HEK293 (cell line): ENCODE data around the gene CDH18.

Source experiments
- CTCF ChIA-PET: fragments of 350-600 bp; formaldehyde crosslinking; extraction: SDS; loops from one replicate; lab custom pipeline; 2021; ENCODE audit warnings: antibody characterized with exemption; lab: Yijun Ruan, JAX
- POLR2A ChIA-PET: fragments of 300-600 bp; formaldehyde crosslinking; extraction: SDS; loops from one replicate; lab custom pipeline; 2020; ENCODE audit warnings: antibody characterized with exemption, inconsistent platforms; lab: Yijun Ruan, JAX
- H3K27ac ChIP-seq: fragments of 200-500 bp; sonication (Bioruptor generic); 2 replicates; pipeline ENCODE4 v1.5.1; 2014; ENCODE audit warnings: low read depth, low read length, control low read depth, inconsistent platforms; ENCODE audit errors: extremely low read depth
- H3K36me3 ChIP-seq, 2 experiments: fragments of 200-500 bp in 1 of 2; sonication (Bioruptor generic) in 1 of 2; 1 replicate in 1 of 2; 2 replicates in 1 of 2; pipeline ENCODE4 v1.5.1; 2014 to 2017; ENCODE audit warnings: inconsistent platforms in 2 of 2, low read length in 2 of 2; ENCODE audit not compliant: control insufficient read depth in 2 of 2, insufficient read depth in 1 of 2
- H3K4me1 ChIP-seq: fragments of 200-500 bp; sonication (Bioruptor generic); 2 replicates; pipeline ENCODE4 v1.5.1; 2014; ENCODE audit warnings: mild to moderate bottlenecking, low read length, inconsistent platforms; ENCODE audit not compliant: control insufficient read depth, insufficient read depth
- H3K4me3 ChIP-seq: 2 replicates; pipeline ENCODE4 v1.5.1; 2011; ENCODE audit warnings: low read depth, mild to moderate bottlenecking, control low read depth, low read length, moderate library complexity
- H3K9me3 ChIP-seq: fragments of 200-500 bp; sonication (Bioruptor generic); 2 replicates; pipeline ENCODE4 v1.5.1; 2014; ENCODE audit warnings: low read depth, low read length, inconsistent platforms; ENCODE audit not compliant: control insufficient read depth, insufficient read depth
- HOXC10 ChIP-seq: sonication (generic); formaldehyde crosslinking; IDR thresholded peaks from 2 replicates; pipeline ENCODE4 v1.8.1; 2023; ENCODE audit warnings: mild to moderate bottlenecking, missing genetic modification reagents
- KLF7 ChIP-seq: fragments of 450-650 bp; formaldehyde crosslinking; IDR thresholded peaks from 2 replicates; pipeline ENCODE4 v1.5.1; 2016; ENCODE audit warnings: missing biosample characterization, missing genetic modification characterization, borderline replicate concordance
- KLF8 ChIP-seq: fragments of 450-650 bp; formaldehyde crosslinking; IDR thresholded peaks from 2 replicates; pipeline ENCODE4 v1.5.1; 2016; ENCODE audit warnings: missing biosample characterization, missing genetic modification characterization
- MYNN ChIP-seq: fragments of 450-650 bp; formaldehyde crosslinking; IDR thresholded peaks from 2 replicates; pipeline ENCODE4 v1.5.1; 2016; ENCODE audit warnings: missing biosample characterization, missing genetic modification characterization, borderline replicate concordance
- TRIM28 ChIP-seq: IDR thresholded peaks from 2 replicates; pipeline ENCODE4 v1.6.1; 2011; ENCODE audit warnings: low read length, control low read depth, borderline replicate concordance
- ZBTB20 ChIP-seq: fragments of 450-650 bp; formaldehyde crosslinking; IDR thresholded peaks from 2 replicates; pipeline ENCODE4 v1.5.1; 2016; ENCODE audit warnings: missing biosample characterization, missing genetic modification characterization
- ZNF112 ChIP-seq: fragments of 450-650 bp; formaldehyde crosslinking; IDR thresholded peaks from 2 replicates; pipeline ENCODE4 v1.5.0; 2017; ENCODE audit warnings: missing biosample characterization, missing genetic modification characterization
- ZNF121 ChIP-seq: fragments of 450-650 bp; formaldehyde crosslinking; IDR thresholded peaks from 2 replicates; pipeline ENCODE4 v1.5.1; 2016; ENCODE audit warnings: missing biosample characterization, missing genetic modification characterization
- ZNF140 ChIP-seq: fragments of 450-650 bp; formaldehyde crosslinking; IDR thresholded peaks from 2 replicates; pipeline ENCODE4 v1.5.1; 2016; ENCODE audit warnings: missing biosample characterization, missing genetic modification characterization
- ZNF221 ChIP-seq: fragments of 450-650 bp; formaldehyde crosslinking; IDR thresholded peaks from 2 replicates; pipeline ENCODE4 v1.5.1; 2017; ENCODE audit warnings: missing biosample characterization, missing genetic modification characterization, borderline replicate concordance
- ZNF404 ChIP-seq: fragments of 450-650 bp; formaldehyde crosslinking; IDR thresholded peaks from 2 replicates; pipeline ENCODE4 v1.5.1; 2017; ENCODE audit warnings: missing biosample characterization, missing genetic modification characterization
- ZNF426 ChIP-seq: fragments of 450-650 bp; formaldehyde crosslinking; IDR thresholded peaks from 2 replicates; pipeline ENCODE4 v1.5.1; 2017; ENCODE audit warnings: missing biosample characterization, missing genetic modification characterization, mild to moderate bottlenecking, inconsistent platforms, moderate library complexity
- ZNF48 ChIP-seq: fragments of 450-650 bp; formaldehyde crosslinking; IDR thresholded peaks from 2 replicates; pipeline ENCODE4 v1.5.1; 2016; ENCODE audit warnings: missing biosample characterization, missing genetic modification characterization
- ZNF571 ChIP-seq: fragments of 450-650 bp; formaldehyde crosslinking; IDR thresholded peaks from 2 replicates; pipeline ENCODE4 v1.5.0; 2017; ENCODE audit warnings: missing biosample characterization, missing genetic modification characterization
- ZNF596 ChIP-seq: fragments of 450-650 bp; IDR thresholded peaks from 2 replicates; pipeline ENCODE4 v1.5.0; 2018; ENCODE audit warnings: missing biosample characterization, mild to moderate bottlenecking, missing genetic modification characterization, moderate library complexity
- ZNF600 ChIP-seq: fragments of 450-650 bp; formaldehyde crosslinking; IDR thresholded peaks from 2 replicates; pipeline ENCODE4 v1.5.1; 2016; ENCODE audit warnings: missing biosample characterization, missing genetic modification characterization
- ZNF692 ChIP-seq: fragments of 450-650 bp; formaldehyde crosslinking; IDR thresholded peaks from 2 replicates; pipeline ENCODE4 v1.5.1; 2016; ENCODE audit warnings: missing biosample characterization, missing genetic modification characterization
- ZNF76 ChIP-seq: fragments of 450-650 bp; formaldehyde crosslinking; IDR thresholded peaks from 2 replicates; pipeline ENCODE4; 2016; ENCODE audit warnings: low read depth, missing biosample characterization, missing genetic modification characterization, borderline replicate concordance
- ZNF843 ChIP-seq: fragments of 450-650 bp; formaldehyde crosslinking; IDR thresholded peaks from 2 replicates; pipeline ENCODE4 v1.5.1; 2016; ENCODE audit warnings: missing biosample characterization, missing genetic modification characterization
- ZSCAN16 ChIP-seq: fragments of 450-650 bp; formaldehyde crosslinking; IDR thresholded peaks from 2 replicates; pipeline ENCODE4 v1.5.1; 2016; ENCODE audit warnings: missing biosample characterization, missing genetic modification characterization
- ZSCAN18 ChIP-seq: fragments of 450-650 bp; formaldehyde crosslinking; IDR thresholded peaks from 2 replicates; pipeline ENCODE4 v1.5.1; 2016; ENCODE audit warnings: missing biosample characterization, missing genetic modification characterization
- ZSCAN23 ChIP-seq: fragments of 450-650 bp; formaldehyde crosslinking; IDR thresholded peaks from 2 replicates; pipeline ENCODE4 v1.5.1; 2016; ENCODE audit warnings: missing biosample characterization, missing genetic modification characterization
- TF ChIP-seq, protein P1 (sequence below): fragments of 450-650 bp; formaldehyde crosslinking; IDR thresholded peaks from 2 replicates; pipeline ENCODE4 v1.5.1; 2016; ENCODE audit warnings: missing biosample characterization, missing genetic modification characterization
- TF ChIP-seq, protein P2 (sequence below): fragments of 450-650 bp; formaldehyde crosslinking; IDR thresholded peaks from 2 replicates; pipeline ENCODE4 v1.5.0; 2017; ENCODE audit warnings: missing biosample characterization, missing genetic modification characterization, borderline replicate concordance

Gene CDH18

GRCh38 chr5:19531374-19531952 lies 456.5 kb downstream of the CDH18 start:
- ChIA-PET CTCF (no interaction called here), POLR2A (no interaction called here)
- Histone ChIP-seq H3K4me3 (no peak overlapping the region), H3K9me3 (no peaks in the 10 kb centered on the region), H3K4me1 (no peaks in the 10 kb centered on the region), H3K27ac (no peak overlapping the region), H3K36me3 (no peaks in the 10 kb centered on the region)
- TF ChIP-seq ZNF121 (tag by site-specific recombination), result no peak
- TF ChIP-seq MYNN (tag by site-specific recombination), result no peak
- TF ChIP-seq ZNF76, result no peak
- TF ChIP-seq ZNF571, result no peak
- TF ChIP-seq ZSCAN23 (tag by site-specific recombination), result no peak
- no peak for TF ChIP-seq ZSCAN16 (tag by site-specific recombination)
- no peak for TF ChIP-seq ZNF692 (tag by site-specific recombination)
- TF ChIP-seq ZNF112 (tag by site-specific recombination), result no peak
- TF ChIP-seq, protein P1, sequence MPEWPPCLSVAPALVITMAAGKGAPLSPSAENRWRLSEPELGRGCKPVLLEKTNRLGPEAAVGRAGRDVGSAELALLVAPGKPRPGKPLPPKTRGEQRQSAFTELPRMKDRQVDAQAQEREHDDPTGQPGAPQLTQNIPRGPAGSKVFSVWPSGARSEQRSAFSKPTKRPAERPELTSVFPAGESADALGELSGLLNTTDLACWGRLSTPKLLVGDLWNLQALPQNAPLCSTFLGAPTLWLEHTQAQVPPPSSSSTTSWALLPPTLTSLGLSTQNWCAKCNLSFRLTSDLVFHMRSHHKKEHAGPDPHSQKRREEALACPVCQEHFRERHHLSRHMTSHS, result no peak
- TF ChIP-seq KLF7 (tag by site-specific recombination), result no peak
- no peak for TF ChIP-seq ZNF140 (tag by site-specific recombination)
- TF ChIP-seq ZSCAN18 (tag by site-specific recombination), result no peak
- TF ChIP-seq TRIM28, result no peak
- no peak for TF ChIP-seq ZNF596
- TF ChIP-seq KLF8 (tag by site-specific recombination), result no peak

DNA sequence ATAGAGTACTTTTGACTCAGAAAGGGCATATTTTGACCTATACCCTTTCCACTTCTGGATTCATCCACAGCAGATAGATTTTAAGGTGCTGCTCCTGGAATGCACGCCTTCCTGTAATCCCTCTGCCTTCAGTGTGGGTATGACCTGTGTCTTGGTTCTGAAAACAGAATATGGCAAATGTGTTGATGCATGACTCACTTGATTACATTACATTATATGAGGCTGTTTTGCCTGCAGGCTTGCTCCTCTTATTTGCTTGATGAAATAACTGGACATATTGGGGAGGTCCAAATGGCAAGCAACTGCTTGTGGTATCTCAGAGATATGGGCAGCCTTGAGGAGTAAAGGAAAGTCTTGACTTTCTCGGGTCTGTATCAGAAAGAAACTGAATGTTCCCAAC lies 468.6 kb downstream of the CDH18 start:
- ChIA-PET POLR2A (no interaction called here), CTCF (no interaction called here)
- H3K4me3 ChIP-seq, result no peak overlapping the region
- no peaks in the 10 kb centered on the region for H3K36me3 ChIP-seq
- H3K4me1 ChIP-seq, result no peaks in the 10 kb centered on the region
- no peak for TF ChIP-seq ZNF600 (tag by site-specific recombination)
- H3K9me3 ChIP-seq, result no peaks in the 10 kb centered on the region
- no peak overlapping the region for H3K27ac ChIP-seq

GRCh38 chr5:19498852-19499251 lies 489.1 kb downstream of the CDH18 start:
- Histone ChIP-seq H3K4me3 (no peak overlapping the region), H3K36me3 (no peaks in the 10 kb centered on the region), H3K4me1 (no peaks in the 10 kb centered on the region), H3K9me3 (no peaks in the 10 kb centered on the region), H3K27ac (no peak overlapping the region)
- CTCF ChIA-PET, result no interaction called here
- TF ChIP-seq ZBTB20 (tag by site-specific recombination) (no peak), ZNF426 (tag by site-specific recombination) (no peak), ZNF404 (tag by site-specific recombination) (no peak), HOXC10 (CRISPR knock-in tag) (no peak), ZNF843 (tag by site-specific recombination) (no peak), ZNF48 (tag by site-specific recombination) (no peak), ZNF221 (tag by site-specific recombination) (no peak)
- TF ChIP-seq, protein P2, sequence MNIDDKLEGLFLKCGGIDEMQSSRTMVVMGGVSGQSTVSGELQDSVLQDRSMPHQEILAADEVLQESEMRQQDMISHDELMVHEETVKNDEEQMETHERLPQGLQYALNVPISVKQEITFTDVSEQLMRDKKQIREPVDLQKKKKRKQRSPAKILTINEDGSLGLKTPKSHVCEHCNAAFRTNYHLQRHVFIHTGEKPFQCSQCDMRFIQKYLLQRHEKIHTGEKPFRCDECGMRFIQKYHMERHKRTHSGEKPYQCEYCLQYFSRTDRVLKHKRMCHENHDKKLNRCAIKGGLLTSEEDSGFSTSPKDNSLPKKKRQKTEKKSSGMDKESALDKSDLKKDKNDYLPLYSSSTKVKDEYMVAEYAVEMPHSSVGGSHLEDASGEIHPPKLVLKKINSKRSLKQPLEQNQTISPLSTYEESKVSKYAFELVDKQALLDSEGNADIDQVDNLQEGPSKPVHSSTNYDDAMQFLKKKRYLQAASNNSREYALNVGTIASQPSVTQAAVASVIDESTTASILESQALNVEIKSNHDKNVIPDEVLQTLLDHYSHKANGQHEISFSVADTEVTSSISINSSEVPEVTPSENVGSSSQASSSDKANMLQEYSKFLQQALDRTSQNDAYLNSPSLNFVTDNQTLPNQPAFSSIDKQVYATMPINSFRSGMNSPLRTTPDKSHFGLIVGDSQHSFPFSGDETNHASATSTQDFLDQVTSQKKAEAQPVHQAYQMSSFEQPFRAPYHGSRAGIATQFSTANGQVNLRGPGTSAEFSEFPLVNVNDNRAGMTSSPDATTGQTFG (tag by site-specific recombination), result no peak
- POLR2A ChIA-PET, result interaction anchor here (0.6 kb wide), 1 partner anchor 55 kb away, joined by 3 read pairs; no protein-coding TSS in a partner anchor
